GM18507 (cell line): ENCODE data around the gene CSNK1A1L.

Experiments
- DNase-seq: peaks from one replicate; pipeline ENCODE4 v3.0.0; 2011; ENCODE audit warnings: low read depth; ENCODE audit not compliant: insufficient read length; ENCODE audit errors: extremely low spot score
- FAIRE-seq: peaks from 2 replicates; lab custom pipeline; 2011; peaks lifted over from hg19 to GRCh38; lab: Jason Lieb, UNC

The CSNK1A1L gene

DNA sequence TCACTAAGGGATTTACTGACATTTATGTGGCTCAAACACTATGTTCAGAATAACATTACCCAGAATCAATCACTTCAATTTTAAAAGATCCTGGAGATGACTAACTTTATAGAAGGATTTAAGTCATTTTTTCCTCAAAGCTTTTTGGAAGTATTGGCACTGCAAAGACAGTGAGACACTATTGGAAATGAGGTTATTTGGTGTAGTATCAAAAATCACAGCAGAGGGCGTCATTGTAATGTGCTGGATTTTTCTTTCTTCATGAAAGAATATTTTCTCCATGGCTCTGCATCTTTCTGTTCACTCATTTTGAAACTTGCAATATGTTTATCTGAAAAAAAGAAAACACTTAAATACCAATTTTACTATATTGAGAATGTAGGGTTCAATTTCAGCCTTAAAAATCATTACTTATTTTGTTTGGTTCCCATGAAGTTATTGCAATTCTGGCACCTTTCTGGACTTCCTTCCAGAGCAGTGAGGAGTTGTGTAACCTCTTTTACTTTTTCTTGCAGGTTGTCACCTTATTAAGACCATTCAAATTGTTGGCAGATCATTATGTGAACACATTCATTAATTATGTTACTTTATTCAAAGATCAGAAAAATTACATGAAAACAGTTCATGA, 3.7 kb upstream of the CSNK1A1L start:
- no peak for FAIRE-seq
- DNase-seq: no peak

DNA sequence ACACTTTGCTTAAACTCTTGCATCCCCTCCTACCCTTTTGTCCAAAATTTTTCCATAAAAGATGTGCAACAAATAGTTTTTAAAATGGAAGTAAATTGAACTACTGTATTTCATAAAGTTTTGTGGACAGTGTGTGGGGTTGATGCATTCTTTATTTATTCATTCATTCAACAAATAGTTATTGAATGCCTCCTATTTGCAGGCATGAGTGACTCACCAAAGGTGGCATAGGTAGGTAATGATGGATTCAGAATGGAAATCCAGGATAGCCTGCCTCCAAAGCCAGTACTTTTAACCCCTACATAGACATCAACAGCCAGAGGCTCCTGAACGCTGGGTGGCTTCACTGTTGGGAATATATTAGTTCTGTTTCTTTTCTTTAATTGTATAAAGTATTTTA, 2.4 kb upstream of the CSNK1A1L start:
- no peak for DNase-seq
- no peak for FAIRE-seq

DNA sequence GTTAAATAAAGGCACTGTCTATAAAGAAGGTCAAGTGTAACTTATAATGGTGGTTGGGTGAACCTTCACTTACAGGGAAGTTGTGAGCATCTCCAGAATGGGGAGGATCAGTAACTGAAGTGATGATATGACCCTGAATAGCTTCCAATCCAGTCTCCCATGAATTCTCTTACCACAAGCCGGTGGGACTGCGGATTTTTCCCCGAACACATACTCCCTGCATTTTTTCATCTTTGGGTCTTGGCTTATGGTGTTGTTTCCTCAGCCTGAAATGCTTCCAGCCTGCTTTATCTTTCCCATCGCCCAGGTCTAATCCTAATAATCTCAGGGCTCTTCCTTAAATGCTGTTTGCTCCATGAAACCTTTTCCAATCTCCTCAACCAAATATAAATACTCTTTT, 2.0 kb upstream of the CSNK1A1L start:
- no peak for FAIRE-seq

DNA sequence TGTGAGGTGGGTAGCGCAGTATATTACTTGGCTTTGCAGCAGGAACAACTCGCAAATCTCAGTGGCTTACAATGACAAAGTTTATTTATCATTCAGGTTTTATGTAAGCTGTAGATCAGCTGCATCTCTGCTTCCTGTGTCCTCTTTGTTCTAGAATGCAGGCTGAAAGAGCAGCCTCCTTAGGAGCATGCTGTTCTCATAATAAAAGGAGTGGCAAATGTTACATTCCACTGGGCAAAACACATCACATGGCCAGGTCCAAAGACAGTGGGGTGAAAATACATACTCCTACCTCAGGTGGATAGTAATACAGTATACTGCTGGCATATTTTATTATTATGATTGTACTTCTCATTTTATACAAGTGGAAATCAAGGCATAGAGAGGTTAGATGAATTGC, 1.2 kb upstream of the CSNK1A1L start:
- DNase-seq: no peak
- FAIRE-seq: no peak

More for the DNA sequence above, 2.0 kb upstream of the CSNK1A1L start:
- no peak for DNase-seq

DNA sequence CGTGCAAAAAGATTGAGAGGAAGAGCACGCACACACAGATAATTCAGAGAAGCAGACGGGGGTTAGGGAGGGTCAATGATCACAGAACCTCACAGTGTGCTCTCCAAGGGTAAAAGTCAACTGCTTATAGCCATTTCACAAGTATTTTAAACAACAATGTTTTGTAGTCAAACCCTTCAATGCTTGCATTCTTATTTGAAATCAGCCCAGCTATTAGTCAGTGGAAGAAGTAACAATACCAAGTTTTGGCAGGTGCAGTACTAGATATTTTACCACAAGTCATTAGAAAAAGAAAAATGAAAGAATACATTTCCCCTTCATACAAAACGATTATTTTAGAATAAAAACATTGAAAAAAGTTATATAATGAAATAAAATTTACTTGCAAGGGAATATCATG, 2.6 kb downstream of the CSNK1A1L start:
- no peak for DNase-seq
- no peak for FAIRE-seq

DNA sequence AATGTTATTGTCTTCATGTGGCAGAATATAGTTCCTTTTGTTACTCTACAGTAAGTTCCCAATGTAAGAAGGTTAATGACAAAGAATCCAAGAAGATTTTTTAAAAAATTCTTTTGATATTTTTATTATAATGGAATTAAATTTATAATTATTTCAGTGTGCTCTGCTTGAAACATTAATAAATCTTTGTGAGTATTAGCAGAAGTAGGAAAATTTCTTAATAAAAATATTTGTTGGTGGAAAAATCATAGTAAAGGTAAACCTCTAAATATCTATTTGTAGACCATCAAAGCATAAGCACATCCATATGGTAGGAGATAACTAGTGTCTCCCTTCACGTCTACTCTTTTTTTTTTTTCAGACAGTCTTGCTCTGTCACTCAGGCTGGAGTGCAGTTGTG, 4.3 kb downstream of the CSNK1A1L start:
- FAIRE-seq: no peak

DNA sequence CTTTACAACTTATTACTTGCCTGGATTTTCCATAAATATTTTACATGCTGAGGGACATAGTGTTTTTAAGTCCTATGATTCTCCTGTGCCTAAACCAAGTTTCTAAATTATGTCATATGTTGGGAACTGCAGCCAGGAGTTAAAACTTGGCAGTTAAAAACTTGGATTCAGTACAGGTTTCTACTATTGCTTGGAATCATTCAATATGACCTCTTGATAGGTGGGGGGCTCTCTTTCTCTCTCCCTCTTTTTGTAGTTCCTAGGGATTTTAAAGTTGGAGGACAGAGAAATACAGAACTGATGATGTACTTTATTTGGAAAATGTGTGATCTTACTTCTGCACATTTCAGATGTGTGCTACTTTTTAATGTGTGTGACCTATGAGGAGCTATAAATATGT, 4.7 kb downstream of the CSNK1A1L start:
- no peak for DNase-seq
- no peak for FAIRE-seq

More for the DNA sequence above, 4.3 kb downstream of the CSNK1A1L start:
- DNase-seq: no peak

DNA sequence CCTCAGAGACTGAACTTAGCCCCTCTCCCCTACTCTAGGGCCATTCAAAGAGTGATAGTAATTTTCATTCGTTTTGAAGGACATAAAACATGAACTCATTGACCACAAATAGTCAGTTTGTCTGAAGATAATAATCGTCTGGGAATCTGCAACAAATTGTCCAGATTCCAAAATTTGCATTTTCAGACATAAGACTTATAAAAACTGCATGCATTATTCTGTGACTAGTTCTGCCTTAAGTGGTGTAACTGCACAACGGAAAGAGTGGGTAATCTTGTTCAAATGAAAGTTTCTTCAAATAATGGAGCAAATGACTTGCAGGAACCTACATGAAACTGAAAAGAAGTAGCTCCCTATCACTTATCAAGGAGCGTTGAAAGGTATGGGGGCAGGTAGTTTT, 8.4 kb downstream of the CSNK1A1L start:
- DNase-seq: no peak
- FAIRE-seq: no peak

DNA sequence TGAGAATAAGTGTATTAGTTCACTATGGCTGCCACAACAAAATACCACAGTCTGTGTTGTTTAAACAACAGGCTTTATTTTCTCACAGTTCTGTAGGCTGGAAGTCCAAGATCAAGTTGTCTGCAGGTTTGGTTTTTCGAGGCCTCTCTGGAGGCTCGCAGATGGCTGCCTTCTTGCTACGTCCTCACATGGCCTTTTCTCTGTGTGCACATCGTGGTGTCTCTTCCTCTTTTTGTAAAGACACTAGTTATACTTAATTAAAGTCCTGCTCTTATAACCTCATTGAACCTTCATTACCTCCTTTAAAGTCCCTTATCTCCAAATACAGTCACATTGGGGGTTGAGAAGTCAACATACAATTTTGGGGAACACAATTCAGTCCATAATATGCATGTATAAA, 10.6 kb downstream of the CSNK1A1L start:
- FAIRE-seq (no peak), DNase-seq (no peak)

DNA sequence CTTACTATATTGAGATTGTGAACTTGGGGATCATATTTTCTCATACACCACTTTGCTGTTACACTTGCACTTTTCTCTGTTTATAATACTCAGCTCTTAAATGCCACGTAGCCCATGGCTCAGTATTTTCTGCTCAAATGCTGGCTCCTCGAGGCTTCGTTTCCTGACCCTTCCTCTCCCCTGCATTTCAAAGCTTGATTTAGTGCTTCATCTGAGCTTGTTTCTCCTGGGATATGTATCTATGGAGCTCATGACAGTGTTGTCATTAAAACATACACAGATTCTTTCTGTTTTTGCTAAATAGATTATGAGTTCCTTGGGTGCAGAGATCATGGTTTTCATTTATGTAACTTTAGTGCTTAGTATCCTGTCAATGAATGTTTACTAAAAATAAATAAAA, 11.4 kb downstream of the CSNK1A1L start:
- no peak for DNase-seq
- FAIRE-seq: no peak

DNA sequence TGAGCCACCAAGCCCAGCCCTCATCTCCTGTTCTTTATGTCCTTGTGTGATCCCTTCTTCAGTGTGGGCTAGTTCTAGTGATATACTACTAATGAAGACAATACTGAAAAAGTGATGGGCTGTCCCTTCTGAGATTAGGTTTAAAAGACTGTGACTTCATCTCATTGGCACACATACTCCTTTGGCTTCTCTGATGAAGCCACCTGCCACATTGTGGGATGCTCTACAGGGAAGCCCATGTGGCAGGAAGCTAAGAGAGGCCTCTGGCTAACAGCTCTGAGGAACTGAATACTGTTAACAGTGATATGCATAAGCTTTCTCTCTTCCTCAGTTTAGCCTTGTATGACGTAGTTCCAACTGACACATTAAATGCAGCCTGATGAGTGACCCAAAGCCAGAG, 13.6 kb downstream of the CSNK1A1L start:
- FAIRE-seq: no peak

DNA sequence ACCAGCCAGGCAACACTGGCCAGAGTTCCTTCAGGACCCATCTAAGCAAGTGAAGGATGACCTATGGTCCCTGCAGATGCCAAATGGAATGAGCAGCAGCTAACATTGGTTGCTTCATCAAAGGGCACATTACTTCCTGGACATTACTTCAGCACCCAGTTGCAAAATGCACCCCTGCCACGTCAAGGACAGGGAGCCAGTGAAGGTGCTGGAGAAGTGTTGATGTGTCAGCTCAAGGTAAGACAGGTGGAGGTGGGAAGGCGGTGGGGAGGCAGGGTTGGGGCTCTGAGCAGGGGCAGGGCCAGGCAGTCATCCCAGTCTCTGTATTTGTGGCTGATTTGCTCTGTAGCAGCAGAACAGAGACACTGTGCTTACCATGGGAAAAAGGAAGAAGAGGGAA, 14.6 kb downstream of the CSNK1A1L start:
- FAIRE-seq: no peak
- no peak for DNase-seq

More for the DNA sequence above, 13.6 kb downstream of the CSNK1A1L start:
- no peak for DNase-seq

DNA sequence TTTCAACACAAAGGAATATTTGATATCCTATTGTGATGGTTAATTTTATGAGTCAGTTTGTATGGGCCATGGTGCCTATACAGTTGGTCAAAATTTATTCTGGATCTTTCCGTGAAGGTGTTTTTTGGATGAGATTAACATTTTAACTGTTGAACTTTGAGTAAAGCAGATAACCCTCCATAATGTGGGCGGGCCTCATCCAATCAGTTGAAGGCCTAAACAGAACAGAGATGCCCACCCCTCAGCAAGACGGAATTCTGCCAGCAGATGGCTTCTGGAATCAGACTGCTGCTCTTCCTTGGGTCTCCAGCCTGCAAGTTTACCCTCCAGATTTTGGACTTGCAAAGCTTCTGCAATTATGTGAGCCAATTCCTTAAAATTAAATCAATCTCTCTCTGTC, 16.0 kb downstream of the CSNK1A1L start:
- DNase-seq (no peak), FAIRE-seq (no peak)

DNA sequence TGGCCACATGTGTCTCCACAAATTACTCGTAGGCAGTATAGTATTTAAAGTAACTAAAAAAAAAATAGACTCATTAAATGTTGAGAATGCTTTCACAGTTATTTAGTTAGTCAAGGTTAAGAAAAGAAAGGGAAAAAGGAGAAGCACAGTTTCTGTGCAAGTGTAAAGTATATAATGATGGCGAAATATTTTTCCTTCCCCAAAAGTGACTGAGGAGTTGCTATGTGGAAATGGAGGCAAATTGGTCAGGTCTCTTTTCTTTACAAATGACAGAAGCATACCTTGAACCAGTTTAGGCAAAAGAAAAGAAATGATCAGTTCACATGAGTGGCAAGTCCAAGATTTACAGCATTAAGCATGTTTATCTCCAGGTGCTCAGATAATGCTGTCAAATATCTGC, 18.0 kb downstream of the CSNK1A1L start:
- no peak for FAIRE-seq
- no peak for DNase-seq

DNA sequence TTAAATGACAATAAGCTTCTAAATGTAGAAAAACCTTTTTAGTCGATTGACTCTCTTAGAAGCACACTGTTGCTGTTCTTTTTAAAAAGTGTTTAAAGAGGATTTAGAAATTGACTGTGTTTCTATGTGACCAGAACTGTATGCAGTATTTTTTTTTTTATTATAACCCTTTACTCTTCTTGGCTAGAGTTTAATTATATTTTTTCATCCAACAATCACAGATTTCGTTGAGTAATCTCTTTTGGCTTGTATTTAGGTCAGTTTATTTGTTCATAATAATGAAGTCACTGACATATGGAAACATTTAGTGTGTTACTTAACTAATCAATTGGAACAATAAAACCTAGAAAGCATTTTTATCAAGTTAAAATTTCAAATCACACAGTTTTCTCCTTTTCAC, 19.9 kb downstream of the CSNK1A1L start:
- no peak for FAIRE-seq
- DNase-seq: no peak

DNA sequence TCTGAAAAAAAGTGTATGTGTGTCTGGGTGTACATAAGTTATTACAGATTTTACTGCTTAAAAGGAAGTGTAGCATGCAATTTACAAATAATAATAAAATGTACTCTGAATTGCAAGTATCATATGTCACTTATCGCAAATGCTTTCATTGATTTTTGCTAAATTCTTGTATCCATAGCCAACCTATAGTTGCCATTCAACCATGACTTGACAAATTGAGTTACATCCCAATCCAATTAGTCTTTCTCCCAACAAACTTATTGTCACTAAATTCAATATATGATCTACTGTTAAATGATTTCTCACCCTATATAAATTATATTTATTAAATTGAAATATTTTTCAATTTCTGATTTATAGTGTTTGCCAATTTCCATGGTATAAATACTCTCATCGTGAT, 28.6 kb downstream of the CSNK1A1L start:
- FAIRE-seq: no peak
- no peak for DNase-seq

DNA sequence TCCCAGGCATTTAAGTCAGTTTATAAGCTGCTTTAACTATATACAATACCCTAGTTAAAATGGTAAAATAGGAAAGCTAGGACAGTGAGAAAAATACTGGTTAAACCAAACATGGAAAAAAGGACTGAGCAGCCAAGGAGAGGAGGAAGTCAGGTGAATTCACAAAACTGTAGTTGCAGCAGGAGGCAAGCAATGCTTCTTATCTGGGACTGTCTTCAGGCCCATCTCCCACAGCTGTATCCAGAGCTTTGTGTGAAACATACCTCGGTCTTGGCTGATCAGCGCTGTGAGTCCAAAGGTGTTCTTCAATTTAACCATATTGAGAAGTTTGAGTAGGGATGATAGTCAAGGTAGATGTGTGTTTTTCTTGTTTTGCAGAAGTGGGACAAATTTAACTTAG, 30.3 kb downstream of the CSNK1A1L start:
- no peak for DNase-seq
- FAIRE-seq: no peak

DNA sequence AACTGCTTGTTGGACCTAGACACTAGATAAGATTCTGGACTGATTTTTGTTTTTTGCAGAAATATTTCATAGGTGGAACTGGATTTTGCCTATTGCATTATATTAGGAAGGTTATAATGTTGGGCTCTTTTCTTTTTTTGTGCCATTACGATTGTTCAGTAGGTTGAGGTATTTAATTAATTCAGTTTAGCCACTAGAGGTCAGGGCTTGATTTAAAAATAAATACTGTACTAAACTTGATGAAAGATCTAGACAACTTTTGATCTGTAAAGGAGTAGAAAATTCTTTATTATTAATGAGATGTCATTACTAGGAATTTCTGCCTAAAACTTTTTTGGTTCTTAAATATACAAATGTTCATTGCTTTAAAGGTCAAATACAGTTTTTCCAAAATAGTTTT, 30.8 kb downstream of the CSNK1A1L start:
- DNase-seq (no peak), FAIRE-seq (peak; percentile 39)

DNA sequence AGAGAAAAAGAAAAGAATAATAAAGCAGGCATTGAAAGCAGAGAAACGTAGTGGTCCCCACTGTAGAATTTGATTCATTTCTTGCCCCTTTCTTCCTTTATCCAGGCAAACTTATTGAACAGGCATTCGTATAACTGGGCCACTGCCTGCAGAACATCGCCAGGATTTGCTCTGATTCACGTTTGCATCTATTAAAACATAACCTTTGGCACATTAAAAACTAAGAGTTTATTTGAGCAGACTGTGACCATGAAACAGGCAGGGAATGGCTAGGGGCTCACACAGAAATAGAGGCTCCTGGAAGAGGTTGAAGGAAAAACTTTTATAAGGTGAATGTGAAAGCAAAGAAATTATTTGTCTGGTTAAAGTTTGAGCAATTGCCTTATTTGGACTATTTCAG, 33.4 kb downstream of the CSNK1A1L start:
- no peak for DNase-seq
- FAIRE-seq: no peak

DNA sequence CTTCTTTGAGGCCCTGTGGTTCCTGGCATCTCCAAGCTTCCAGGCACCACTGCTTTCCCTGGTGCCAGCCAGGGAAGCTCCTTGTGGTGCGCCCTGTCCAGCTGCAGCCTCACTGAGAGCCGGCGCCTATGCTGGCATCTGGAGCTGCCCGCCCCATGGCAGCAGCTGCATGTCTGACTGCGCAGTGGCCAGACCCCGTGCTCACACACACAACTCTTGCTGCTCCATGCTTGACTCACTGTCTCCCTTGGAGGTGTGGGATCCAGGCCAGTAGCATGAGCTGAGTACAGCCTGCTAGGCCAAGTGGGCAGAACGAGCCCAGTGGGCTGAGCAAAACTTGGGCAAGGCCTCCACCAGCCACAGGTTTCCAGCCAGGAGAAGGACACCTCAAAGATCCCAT, 34.5 kb downstream of the CSNK1A1L start:
- DNase-seq (no peak), FAIRE-seq (no peak)

DNA sequence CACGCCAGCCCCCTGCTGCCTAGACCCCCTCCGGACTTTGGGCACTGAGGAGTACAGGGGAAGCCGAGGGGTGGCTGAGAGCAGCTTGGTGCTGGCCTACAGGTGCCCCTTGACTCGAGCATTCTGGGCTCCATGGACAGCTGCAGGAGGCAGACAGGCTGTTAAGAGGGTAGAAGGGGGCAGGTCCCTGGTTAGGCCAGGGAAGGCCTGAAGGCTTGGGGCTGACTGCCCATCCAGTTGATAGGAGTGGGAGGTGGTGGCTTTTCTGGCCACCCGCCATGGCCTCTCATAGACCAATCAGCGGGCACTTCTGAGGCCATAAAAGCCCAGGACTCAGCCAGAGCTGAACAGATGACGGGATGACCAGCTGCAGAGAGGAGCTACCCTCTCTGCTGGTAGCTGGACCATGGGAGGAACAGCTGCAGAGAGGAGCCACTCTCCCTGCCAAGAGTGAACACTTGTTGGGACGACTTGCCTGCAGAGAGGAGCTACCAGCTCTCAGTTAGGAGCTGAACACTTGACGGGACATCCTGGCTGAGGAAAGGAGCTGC, 35.2 kb downstream of the CSNK1A1L start:
- no peak for FAIRE-seq

DNA sequence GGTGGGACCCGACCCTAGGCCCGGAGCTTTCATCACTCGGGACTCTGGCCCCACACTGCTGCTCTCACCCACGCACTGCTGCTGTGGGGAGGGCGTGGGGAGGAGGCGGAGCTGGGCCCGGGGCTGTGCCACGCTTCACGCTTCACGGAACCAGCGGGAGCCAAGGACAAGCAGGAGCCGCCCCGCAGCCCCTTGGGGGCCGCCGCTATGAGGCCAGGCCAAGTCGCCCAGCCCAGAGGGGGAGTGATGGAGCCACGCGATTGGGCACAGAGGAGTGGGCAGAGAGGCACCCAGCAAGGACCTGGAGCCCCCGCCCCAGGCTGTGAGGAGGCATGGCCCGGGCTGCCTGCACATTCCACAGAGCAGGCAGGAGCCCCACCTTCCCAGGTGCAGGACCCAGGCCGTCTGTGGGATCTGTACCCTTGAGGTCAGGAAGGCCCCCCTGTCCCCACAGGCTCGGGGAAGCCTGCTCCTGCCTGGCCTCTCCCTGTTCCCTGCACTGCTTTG, 35.8 kb downstream of the CSNK1A1L start:
- DNase-seq: no peak
- no peak for FAIRE-seq

More for the DNA sequence above, 35.2 kb downstream of the CSNK1A1L start:
- no peak for DNase-seq
